GM15510 (cell line): ENCODE data around the gene MAML2.

Experiments
- POLR2A ChIP-seq: IDR thresholded peaks from 3 replicates; pipeline ENCODE4 v1.6.1; 2011; ENCODE audit warnings: borderline replicate concordance; ENCODE audit not compliant: insufficient read length; ENCODE audit errors: extremely low read depth

MAML2 gene

DNA sequence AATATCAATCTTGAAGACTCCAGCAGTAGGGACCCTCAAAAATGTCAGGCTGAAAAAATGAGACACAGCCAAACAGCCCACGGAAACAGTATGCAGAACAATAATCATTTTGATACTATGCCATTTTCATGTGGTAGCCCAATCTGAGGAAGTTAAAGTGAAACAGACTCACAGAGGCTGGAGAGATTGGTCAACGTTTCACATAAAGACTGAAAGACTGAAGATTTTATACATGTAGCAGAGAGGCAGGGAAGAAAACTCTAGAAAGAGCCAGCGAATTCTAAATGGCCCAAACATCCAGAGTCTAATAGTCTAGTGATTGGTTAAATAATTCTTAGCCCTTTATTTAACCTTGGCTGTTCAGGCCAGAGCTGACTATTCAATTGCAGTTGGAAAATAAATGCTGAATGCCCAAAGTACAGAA, 49.4 kb downstream of the MAML2 start:
- TF ChIP-seq POLR2A = no peak

GRCh38 chr11:96293109-96293508, 49.9 kb downstream of the MAML2 start:
- TF ChIP-seq POLR2A = no peak

GRCh38 chr11:96292291-96293010, 50.5 kb downstream of the MAML2 start:
- TF ChIP-seq POLR2A = no peak

DNA sequence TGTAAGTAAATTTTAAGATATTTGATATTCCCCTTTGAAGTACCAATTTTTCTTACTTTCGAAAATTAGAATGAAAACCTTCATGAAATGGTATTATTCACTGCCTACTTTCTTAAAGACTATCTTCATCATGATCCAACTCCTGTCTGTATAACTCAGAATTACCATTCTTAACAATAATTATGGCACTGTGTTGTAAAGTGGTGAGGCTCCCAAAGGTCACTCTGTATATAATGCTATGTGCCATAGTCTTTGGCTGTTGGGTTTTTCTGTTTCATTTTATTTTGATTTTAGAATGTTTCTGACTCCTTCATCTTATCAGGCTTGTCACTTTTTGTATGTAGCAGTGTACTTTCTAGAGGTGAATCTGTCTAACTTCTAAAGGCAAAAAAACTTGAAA, 52.4 kb downstream of the MAML2 start:
- no peak for TF ChIP-seq POLR2A

GRCh38 chr11:96290031-96290430, 53.0 kb downstream of the MAML2 start:
- TF ChIP-seq POLR2A = no peak

GRCh38 chr11:96288915-96289314, 54.1 kb downstream of the MAML2 start:
- TF ChIP-seq POLR2A = no peak

- TF ChIP-seq POLR2A = no peak
Observed at GRCh38 chr11:96287822-96288439, 55.1 kb downstream of the MAML2 start.

DNA sequence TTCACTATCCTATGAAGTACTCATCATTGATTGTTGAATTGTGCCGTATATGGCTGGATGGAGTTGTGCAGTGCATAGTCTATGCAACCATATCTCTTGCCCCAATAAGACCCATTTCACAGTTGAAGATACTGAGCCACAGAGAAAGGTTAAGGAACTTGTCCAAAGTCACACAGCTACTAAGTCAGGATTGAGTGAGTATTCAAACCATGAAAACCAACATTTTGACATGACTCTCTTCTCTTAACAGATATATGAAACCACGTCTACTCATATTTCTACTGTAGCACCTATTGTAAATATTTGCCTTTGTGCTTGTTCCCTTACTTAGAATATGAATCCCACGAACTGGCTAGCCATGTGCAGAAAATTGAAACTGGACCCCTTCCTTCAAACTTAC, 58.1 kb downstream of the MAML2 start:
- no peak for TF ChIP-seq POLR2A

GRCh38 chr11:96284401-96284800, 58.6 kb downstream of the MAML2 start:
- TF ChIP-seq POLR2A = no peak

- no peak for TF ChIP-seq POLR2A
Observed at GRCh38 chr11:96282625-96283220, 60.3 kb downstream of the MAML2 start.

DNA sequence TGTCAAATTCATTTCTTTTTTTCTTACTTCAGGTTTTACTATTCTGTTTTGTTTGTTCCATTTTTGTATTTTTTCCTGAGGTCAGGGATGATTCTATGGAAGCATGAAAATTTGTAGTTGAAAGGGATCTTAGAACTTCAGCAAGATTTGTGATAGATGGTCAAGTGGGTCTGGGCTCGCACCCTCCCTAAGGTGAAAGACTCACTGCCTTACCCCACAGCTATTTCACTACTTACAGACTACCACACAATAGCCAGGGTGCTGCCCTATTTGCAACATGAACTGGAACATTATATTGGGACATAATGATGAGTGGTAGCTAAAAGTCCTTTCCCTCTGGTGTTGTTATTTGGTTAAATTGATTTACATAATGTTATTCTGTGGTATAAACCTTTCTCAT, 62.6 kb downstream of the MAML2 start:
- TF ChIP-seq POLR2A = no peak

DNA sequence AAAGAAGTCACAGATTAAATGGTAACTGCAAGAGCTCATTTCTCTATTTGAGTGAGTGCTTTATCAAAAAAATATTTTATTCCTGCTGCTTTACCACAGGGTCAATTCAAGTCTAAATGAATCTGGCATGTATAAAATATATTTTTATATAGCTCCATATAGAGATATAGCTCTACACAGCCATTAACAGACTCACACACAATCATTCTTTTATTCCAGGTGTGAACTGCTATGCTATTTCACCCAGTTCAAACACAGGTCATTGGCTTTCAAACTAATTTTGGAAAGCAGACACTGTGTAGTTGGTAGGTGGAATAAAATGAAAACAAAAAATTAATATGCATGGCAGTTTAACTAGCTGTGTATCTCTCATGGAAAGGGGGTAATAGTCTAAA, 63.1 kb downstream of the MAML2 start:
- no peak for TF ChIP-seq POLR2A

DNA sequence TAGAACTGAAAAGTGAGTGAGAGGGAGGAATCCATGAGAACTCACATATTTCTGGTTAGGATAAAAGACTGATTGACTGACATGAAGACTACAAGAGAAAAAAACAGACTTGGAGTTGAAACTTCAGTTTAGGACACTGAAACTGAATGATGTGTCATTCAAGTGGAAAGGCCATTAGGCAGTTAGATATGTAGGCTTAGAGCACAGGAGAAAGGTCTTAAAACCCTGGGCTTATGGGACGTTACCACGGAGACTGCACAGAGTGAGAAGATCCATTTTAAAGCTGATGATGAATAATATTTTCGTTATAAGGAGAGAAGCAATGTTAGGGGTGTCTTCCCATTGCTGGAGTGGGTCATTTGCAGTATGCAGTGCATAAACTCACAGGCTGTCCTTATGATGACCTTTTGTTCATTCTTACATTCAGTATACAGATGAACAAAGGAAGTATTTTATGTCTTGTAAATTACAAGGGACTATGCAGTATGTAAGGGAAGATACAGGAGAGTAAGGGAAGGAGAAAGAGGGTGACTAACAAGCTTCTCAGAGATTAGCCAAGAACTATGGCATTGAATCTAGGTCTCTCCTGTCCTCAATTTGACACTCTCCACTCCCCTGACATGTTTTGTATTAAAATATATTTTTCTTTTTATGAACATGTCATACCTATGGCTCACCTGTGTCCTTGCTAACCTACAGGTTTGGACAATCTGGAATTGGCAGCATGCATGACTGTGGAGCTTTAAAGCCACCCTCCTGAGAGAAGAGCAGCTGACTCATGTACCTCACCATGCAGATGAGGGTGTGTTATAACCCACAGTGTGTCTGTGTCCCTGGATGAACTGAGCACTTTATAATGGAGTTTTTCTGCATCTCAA, 63.7 kb downstream of the MAML2 start:
- TF ChIP-seq POLR2A = no peak

DNA sequence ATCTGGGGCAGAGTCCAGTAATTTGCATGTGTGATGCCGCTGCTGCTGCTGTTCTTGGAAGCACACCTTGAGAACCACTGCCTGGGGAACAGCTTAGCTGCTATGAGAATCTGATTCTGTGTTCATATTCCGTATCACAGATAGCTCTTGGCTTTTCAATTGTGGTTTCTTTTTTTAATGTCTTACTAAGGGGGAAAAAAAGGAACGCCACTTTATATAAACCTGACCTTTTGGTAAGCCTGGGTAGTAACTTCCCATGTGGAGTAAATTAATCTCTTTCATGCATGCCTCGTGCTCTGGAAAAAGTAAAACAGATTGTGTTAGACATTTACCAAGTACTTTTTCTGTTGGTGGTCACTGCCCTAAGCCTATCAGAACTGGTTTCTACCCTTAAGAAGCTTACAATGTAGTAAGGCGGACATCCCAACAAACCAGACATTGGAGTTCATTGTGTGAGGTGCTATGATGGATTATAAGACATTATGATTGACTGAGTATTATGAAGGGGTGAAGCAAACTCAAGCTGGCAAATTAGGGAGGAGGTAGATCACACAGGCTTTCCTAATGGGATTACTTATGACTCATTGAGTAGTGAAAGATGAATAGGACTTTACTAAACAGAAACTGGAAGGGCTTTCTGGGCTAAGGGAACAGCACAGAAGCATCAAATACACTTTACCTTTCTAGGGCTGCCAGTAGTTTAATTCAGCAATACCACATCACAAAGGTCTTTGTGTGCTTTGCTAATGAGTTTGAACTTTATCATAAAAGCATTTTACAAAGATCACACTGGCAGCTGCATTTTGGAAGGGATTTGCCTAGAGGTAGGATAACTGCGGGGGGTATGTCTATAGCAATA, 64.7 kb downstream of the MAML2 start:
- no peak for TF ChIP-seq POLR2A
